NAMALWA (cell line): ENCODE data around the gene EPG5.
"Not testable (repeated sequence)": the region's sequence is repeated elsewhere in the genome, so short reads cannot be mapped to it uniquely, and the experiment has no call there.

Experiments used
- DNase-seq: peaks from one replicate; pipeline ENCODE4 v3.0.0-alpha.2; 2015; ENCODE audit warnings: low spot score

The EPG5 gene

GRCh38 chr18:45863469-45863868 lies 103.7 kb downstream of the EPG5 start:
- no peak for DNase-seq

GRCh38 chr18:45861926-45862325 lies 105.2 kb downstream of the EPG5 start:
- DNase-seq: no peak

- DNase-seq: no peak
These were observed 106.2 kb downstream of the EPG5 start for GRCh38 chr18:45860971-45861370.

DNA sequence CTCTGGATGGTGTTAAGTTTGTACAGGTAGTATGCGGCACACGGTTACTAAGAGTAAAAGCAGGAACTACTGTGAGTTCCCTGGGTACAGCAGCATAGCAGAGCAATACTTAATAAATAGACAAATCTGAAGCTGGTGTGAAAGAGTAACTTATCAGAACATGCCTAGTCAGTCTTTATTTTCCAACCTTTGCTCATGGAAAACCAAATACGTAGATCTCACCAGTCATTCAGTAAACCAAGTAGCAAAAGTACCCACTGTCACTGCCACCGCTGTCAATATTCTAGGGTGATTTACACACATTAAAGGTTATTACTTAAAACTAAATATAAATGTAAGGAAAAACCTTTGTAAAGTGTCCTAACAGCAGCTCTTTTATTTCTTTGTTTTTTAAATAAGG lies 106.6 kb downstream of the EPG5 start:
- no peak for DNase-seq

- no peak for DNase-seq
These were observed 107.8 kb downstream of the EPG5 start for GRCh38 chr18:45859334-45859733.

DNA sequence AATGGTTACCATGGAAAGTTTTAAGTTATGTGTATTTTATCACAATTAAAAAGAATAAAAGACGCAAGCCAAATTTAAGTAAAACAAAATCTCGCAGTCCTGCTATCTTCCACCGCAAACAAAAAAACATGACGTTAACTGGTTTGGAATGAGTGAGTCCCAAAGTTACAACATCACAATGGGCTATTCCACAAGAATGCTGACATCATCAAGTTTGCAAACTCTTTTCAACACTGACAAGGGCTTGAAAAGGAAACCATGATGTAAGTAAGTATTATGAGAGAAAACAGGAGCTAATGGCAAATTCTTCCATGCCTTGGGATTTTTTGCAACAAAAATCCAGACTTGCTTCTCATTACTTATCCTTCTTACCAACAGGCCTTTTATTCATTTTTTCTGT lies 110.6 kb downstream of the EPG5 start:
- no peak for DNase-seq

- no peak for DNase-seq
These were observed 113.0 kb downstream of the EPG5 start for GRCh38 chr18:45854036-45854586.

- no peak for DNase-seq
These were observed 114.5 kb downstream of the EPG5 start for GRCh38 chr18:45852631-45853030.

DNA sequence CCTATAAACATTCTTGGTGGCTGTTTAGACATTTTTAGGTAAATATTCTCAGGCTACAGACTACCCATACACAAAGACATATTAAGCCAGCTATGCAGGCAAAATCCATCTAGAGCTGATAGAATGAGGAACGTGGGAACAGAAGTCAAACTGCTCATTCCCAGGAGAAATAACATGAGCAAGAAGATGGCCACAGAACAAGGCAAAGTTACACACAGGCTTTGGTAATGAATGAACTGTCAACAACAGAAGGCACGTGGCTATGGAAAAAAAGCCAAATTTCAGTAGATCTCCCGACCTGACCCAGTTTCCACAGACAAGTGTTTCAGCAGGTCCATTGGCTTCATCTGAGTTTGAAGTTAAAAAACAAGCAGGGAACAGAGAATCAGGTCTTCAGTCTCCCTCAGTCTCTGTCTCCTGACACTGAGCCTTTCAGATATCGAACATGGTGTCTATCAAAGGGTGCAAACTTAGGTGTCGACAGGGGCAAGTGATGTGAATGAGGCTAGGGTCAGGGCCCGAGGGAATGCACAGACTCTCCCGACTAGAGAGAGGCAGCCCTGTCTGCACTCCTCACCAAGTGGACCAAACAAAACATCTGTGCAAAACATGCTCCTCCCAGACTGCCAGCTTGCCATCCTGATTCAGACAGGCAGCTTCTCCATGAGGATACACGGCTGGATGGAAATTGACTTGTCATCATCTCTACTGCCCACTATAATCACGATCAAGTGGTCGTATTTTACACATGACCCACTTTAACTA lies 115.8 kb downstream of the EPG5 start:
- no peak for DNase-seq

- peak; percentile 11 for DNase-seq
These were observed 117.1 kb downstream of the EPG5 start for GRCh38 chr18:45850021-45850420.

- DNase-seq: no peak
These were observed 117.6 kb downstream of the EPG5 start for GRCh38 chr18:45849529-45849928.

GRCh38 chr18:45848643-45849042 lies 118.5 kb downstream of the EPG5 start:
- not testable (repeated sequence) for DNase-seq

GRCh38 chr18:45847119-45847518 lies 120.0 kb downstream of the EPG5 start:
- no peak for DNase-seq

GRCh38 chr18:45845410-45845809 lies 121.7 kb downstream of the EPG5 start:
- no peak for DNase-seq

- DNase-seq: no peak
These were observed 122.2 kb downstream of the EPG5 start for GRCh38 chr18:45844938-45845337.

- DNase-seq: no peak
These were observed 124.1 kb downstream of the EPG5 start for GRCh38 chr18:45843019-45843418.

GRCh38 chr18:45841765-45842442 lies 125.2 kb downstream of the EPG5 start:
- no peak for DNase-seq

GRCh38 chr18:45841060-45841764 lies 125.9 kb downstream of the EPG5 start:
- DNase-seq: no peak

GRCh38 chr18:45839414-45840395 lies 127.4 kb downstream of the EPG5 start:
- peak; percentile 45 for DNase-seq

DNA sequence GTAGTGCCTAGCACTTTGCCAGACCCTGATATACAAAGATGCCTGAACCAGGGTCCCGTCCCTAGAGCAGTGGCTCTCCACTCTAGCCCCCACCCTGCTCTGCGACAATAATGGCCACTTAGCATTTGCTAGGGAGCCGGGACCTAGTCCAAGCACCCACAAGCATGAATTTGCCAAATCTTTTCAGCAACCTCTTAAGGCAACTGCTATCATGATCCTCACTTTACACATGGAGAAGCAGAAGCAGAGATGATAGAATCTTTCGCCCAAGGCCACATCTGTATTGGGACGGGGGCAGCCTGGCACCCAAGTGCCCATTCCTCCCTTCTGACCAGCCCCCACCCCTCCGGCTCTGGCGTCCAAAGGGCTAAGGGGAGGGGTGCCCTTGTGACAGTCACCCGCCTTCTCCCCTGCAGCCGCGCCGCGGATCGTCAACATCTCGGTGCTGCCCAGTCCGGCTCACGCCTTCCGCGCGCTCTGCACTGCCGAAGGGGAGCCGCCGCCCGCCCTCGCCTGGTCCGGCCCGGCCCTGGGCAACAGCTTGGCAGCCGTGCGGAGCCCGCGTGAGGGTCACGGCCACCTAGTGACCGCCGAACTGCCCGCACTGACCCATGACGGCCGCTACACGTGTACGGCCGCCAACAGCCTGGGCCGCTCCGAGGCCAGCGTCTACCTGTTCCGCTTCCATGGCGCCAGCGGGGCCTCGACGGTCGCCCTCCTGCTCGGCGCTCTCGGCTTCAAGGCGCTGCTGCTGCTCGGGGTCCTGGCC lies 128.6 kb downstream of the EPG5 start:
- no peak for DNase-seq
